Spleen (tissue), 11 donors: Measurements from ENCODE around the gene MPIG6B. TPM values are rescaled to one million over a fixed set of nuclear protein-coding genes. Genes with fewer than 3 reads are reported as not detected.
A peak's percentile ranks its signal among the peaks of the same experiment; 100 is the strongest.
"Not testable (repeated sequence)": the region's sequence is repeated elsewhere in the genome, so short reads cannot be mapped to it uniquely, and the experiment has no call there.

Source experiments
- DNase-seq: peaks from one replicate; pipeline ENCODE4 v3.0.0-alpha.2; 2020
- H3K27ac ChIP-seq, 8 donors: fragments of 200-600 bp; sonication (generic) in 7 of 8; 1 replicate in 4 of 8; 2 replicates in 4 of 8; pipeline versions ENCODE4 v1.5.0 to v1.8.0; 2016 to 2021; ENCODE audit warnings: inconsistent platforms in 4 of 8, mild to moderate bottlenecking in 4 of 8, moderate library complexity in 1 of 8
- H3K27me3 ChIP-seq, 7 donors: fragments of 200-600 bp; sonication (generic) in 6 of 7; replicated peaks in 1 of 7; 1 replicate in 4 of 7; 2 replicates in 3 of 7; pipeline versions ENCODE4 v1.5.0 to v1.8.0; 2016 to 2021; ENCODE audit warnings: inconsistent platforms in 3 of 7, mild to moderate bottlenecking in 1 of 7
- H3K36me3 ChIP-seq, 6 donors: fragments of 200-600 bp; sonication (generic) in 5 of 6; 1 replicate in 4 of 6; 2 replicates in 2 of 6; pipeline versions ENCODE4 v1.5.0 to v1.8.0; 2016 to 2021; ENCODE audit warnings: inconsistent platforms in 2 of 6
- H3K4me1 ChIP-seq, 6 donors: fragments of 200-600 bp; sonication (generic) in 5 of 6; 1 replicate in 3 of 6; 2 replicates in 3 of 6; pipeline versions ENCODE4 v1.5.0 to v1.8.0; 2016 to 2021; ENCODE audit warnings: inconsistent platforms in 3 of 6
- H3K4me3 ChIP-seq, 8 donors: fragments of 200-600 bp; sonication (generic) in 7 of 8; 1 replicate in 4 of 8; 2 replicates in 4 of 8; pipeline versions ENCODE4 v1.5.0 to v1.8.0; 2016 to 2021; ENCODE audit warnings: inconsistent platforms in 4 of 8, mild to moderate bottlenecking in 4 of 8, moderate library complexity in 2 of 8
- H3K9me3 ChIP-seq, 8 donors: fragments of 200-600 bp; sonication (generic) in 7 of 8; 1 replicate in 4 of 8; 2 replicates in 4 of 8; pipeline versions ENCODE4 v1.5.0 to v1.8.0; 2016 to 2021; ENCODE audit warnings: inconsistent platforms in 4 of 8
- CTCF ChIP-seq, 11 experiments: fragments of 200-600 bp in 7 of 11; fragments of 450-650 bp in 4 of 11; sonication (generic) in 4 of 11; IDR thresholded peaks in 8 of 11; conservative IDR thresholded peaks in 3 of 11; 1 replicate in 7 of 11; 2 replicates in 4 of 11; pipeline versions ENCODE4 v1.4.0 to v1.8.0; 2016 to 2021; ENCODE audit warnings: antibody characterized with exemption in 11 of 11, inconsistent platforms in 4 of 11, mild to moderate bottlenecking in 1 of 11
- POLR2A ChIP-seq, 3 donors: fragments of 450-650 bp; IDR thresholded peaks; one replicate each; pipeline ENCODE4 v1.5.1; 2017; ENCODE audit warnings: antibody characterized with exemption in 3 of 3, mild to moderate bottlenecking in 1 of 3
- POLR2AphosphoS5 ChIP-seq, 3 donors: sonication (generic); formaldehyde crosslinking; IDR thresholded peaks; one replicate each; pipeline ENCODE4 v1.5.1; 2017; ENCODE audit warnings: antibody characterized with exemption in 3 of 3
- WGBS, 5 donors: extraction: QIAGEN DNeasy Blood & Tissue Kit in 3 of 5; methylation state at CpG; one replicate each; pipeline versions ENCODE4 v1.1.5 to v1.1.7; 2013 to 2018; 5-methylcytosine and 5-hydroxymethylcytosine counted together
- intact Hi-C: fragments of 100-400 bp; cut with DNase I; formaldehyde crosslinking; loops from one replicate; pipeline ENCODE4 v1.15.0; 2023; ENCODE audit warnings: low total_unique reads
- polyA plus RNA-seq, 3 donors: library from polyadenylated mRNA; stranded (reverse); fragments of 200-250 nt; gene quantifications; one replicate each; pipeline ENCODE4 v1.2.1, GENCODE V29; 2013
- total RNA-seq, 7 donors: library from RNA; depleted of rRNA in 3 of 7; stranded (reverse); fragments of >200 nt in 3 of 7; fragmentation: NEBNext Ultra II Directional in 4 of 7; extraction: Animal tissue kit (Norgen Biotek cat#: 25700) in 4 of 7; gene quantifications; one replicate each; pipeline versions ENCODE4 v1.1.0 to v1.2.1, GENCODE V29; 2016 to 2021
- donor health status: healthy with polysubstance abuse.
- donor health status: DM: no; HTN: no; CAD: no; lungs with moderate emphysema.
- donor health status: DM: no; HTN: no; CAD: no.
- donor health status: Bipolar disorder and iron deficiency.
- donor health status: healthy.
- donor health status: DM: no; HTN: no; CAD: no.
- donor health status: DM: yes; HTN: yes; CAD: no.

The MPIG6B gene
- total and polyA plus RNA-seq, 10 donors, result 0.46 to 15.1 (median 9.3) TPM

- TF ChIP-seq POLR2AphosphoS5 (IDR thresholded peaks at IDR 0.05), result no peak
- TF ChIP-seq CTCF (IDR thresholded peaks at IDR 0.05 in 8 of 11, conservative IDR thresholded peaks at IDR 0.05 in 3 of 11), result no peak
- intact Hi-C loops, result no loop called here
- DNase-seq, result no peak
- no peak overlapping the region for H3K27ac ChIP-seq
- no peak overlapping the region for H3K4me3 ChIP-seq
- H3K36me3 ChIP-seq, result no peaks in the 10 kb centered on the region
- WGBS, 5 donors, result 90 to 96% (median 92%) methylated on average over 3 of the region's 3 CpGs
- H3K9me3 ChIP-seq, result no peaks in the 10 kb centered on the region
- no peaks in the 10 kb centered on the region for H3K27me3 ChIP-seq
- peaks cover 0 to 30% (median 16%) of the 10 kb centered on the region in 6 donors for H3K4me1 ChIP-seq
These were observed 14.9 kb upstream of the MPIG6B start for GRCh38 chr6:31708224-31708623.

GRCh38 chr6:31709157-31709556, 14.0 kb upstream of the MPIG6B start:
- H3K9me3 ChIP-seq, H3K4me3 ChIP-seq, DNase-seq, H3K27ac ChIP-seq, H3K27me3 ChIP-seq, H3K36me3 ChIP-seq, intact Hi-C loops: not testable (repeated sequence)
- WGBS, 5 donors, result 82 to 92% (median 85%) methylated on average over 11 of the region's 11 CpGs
- peaks cover 0 to 21% (median 8%) of the 10 kb centered on the region in 6 donors for H3K4me1 ChIP-seq

- peak overlapping the region in 1 of 8 donors; percentile 9 for H3K27ac ChIP-seq
- WGBS, 5 donors, result 66 to 82% (median 69%) methylated on average over 5 of the region's 5 CpGs
- no peak for DNase-seq
- no peaks in the 10 kb centered on the region for H3K9me3 ChIP-seq
- intact Hi-C loops, result no loop called here
- H3K4me1 ChIP-seq, result peaks cover 0 to 20% (median 8%) of the 10 kb centered on the region in 6 donors
- H3K4me3 ChIP-seq, result no peak overlapping the region
- no peaks in the 10 kb centered on the region for H3K27me3 ChIP-seq
- TF ChIP-seq POLR2A (IDR thresholded peaks at IDR 0.05) (no peak), CTCF (IDR thresholded peaks at IDR 0.05 in 8 of 11, conservative IDR thresholded peaks at IDR 0.05 in 3 of 11) (no peak), POLR2AphosphoS5 (IDR thresholded peaks at IDR 0.05) (no peak)
- H3K36me3 ChIP-seq, result no peaks in the 10 kb centered on the region
These were observed 12.5 kb upstream of the MPIG6B start for GRCh38 chr6:31710523-31711219.

GRCh38 chr6:31711233-31711632, 11.9 kb upstream of the MPIG6B start:
- peak overlapping the region in 1 of 8 donors; percentile 9 for H3K27ac ChIP-seq
- no peak overlapping the region for H3K4me3 ChIP-seq
- H3K9me3 ChIP-seq, result no peaks in the 10 kb centered on the region
- DNase-seq, result no peak
- H3K36me3 ChIP-seq, result no peaks in the 10 kb centered on the region
- WGBS, 5 donors, result 22 to 37% (median 29%) methylated on average over 8 of the region's 8 CpGs
- no peaks in the 10 kb centered on the region for H3K27me3 ChIP-seq
- intact Hi-C loops, result no loop called here
- TF ChIP-seq POLR2AphosphoS5 (IDR thresholded peaks at IDR 0.05) (no peak), POLR2A (IDR thresholded peaks at IDR 0.05) (no peak), CTCF (IDR thresholded peaks at IDR 0.05 in 8 of 11, conservative IDR thresholded peaks at IDR 0.05 in 3 of 11) (no peak)
- H3K4me1 ChIP-seq, result peaks cover 0 to 20% (median 8%) of the 10 kb centered on the region in 6 donors
